Fibroblast of lung (primary cell): ENCODE data around the gene LRRC46.

Experiments
- CTCF ChIP-seq, 2 donors: IDR thresholded peaks in 1 of 2; conservative IDR thresholded peaks in 1 of 2; 1 replicate in 1 of 2; 2 replicates in 1 of 2; pipeline ENCODE4 v1.5.1; 2011 to 2012; ENCODE audit warnings: low read length in 2 of 2, control low read depth in 1 of 2, inconsistent platforms in 1 of 2, low read depth in 1 of 2, mild to moderate bottlenecking in 1 of 2
- EZH2 ChIP-seq: IDR thresholded peaks from 2 replicates; pipeline ENCODE4 v1.5.1; 2012; ENCODE audit warnings: low read length, control low read depth, mild to moderate bottlenecking; ENCODE audit errors: missing control alignments

GRCh38 chr17:47806913-47807255 lies 24.6 kb upstream of the LRRC46 start:
- no peak for TF ChIP-seq CTCF (conservative IDR thresholded peaks at IDR 0.05 in 1 of 2, IDR thresholded peaks at IDR 0.05 in 1 of 2; ENCODE audit: low read depth in 1 of 2, low read length in 2 of 2)
- no peak for TF ChIP-seq EZH2
